Fibroblast of upper back skin (primary cell): ENCODE measurements around the gene NOBOX.
A peak's percentile ranks its signal among the peaks of the same experiment; 100 is the strongest.
"Not testable (repeated sequence)": the region's sequence is repeated elsewhere in the genome, so short reads cannot be mapped to it uniquely, and the experiment has no call there.

Experiments
- DNase-seq: peaks from one replicate; pipeline ENCODE4 v3.0.0-alpha.2; 2013

Gene NOBOX

DNA sequence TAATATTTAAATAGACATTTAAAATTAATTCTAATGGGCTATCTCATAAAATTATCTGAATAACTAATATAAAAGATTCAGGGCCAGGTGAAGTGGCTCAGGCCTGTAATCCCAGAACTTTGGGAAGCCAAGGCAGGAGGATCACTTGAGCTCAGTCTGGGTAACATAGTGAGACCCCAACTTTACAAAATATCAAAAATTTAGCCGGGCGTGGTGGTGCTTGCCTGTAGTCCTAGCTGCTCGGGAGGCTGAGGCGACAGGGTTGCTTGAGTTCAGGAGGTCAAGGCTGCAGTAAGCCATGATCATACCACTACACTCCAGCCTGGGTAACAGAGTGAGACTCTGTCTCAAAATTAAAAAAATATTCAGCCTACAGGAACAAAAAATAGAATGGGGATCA, 12.5 kb downstream of the NOBOX start:
- DNase-seq: no peak

DNA sequence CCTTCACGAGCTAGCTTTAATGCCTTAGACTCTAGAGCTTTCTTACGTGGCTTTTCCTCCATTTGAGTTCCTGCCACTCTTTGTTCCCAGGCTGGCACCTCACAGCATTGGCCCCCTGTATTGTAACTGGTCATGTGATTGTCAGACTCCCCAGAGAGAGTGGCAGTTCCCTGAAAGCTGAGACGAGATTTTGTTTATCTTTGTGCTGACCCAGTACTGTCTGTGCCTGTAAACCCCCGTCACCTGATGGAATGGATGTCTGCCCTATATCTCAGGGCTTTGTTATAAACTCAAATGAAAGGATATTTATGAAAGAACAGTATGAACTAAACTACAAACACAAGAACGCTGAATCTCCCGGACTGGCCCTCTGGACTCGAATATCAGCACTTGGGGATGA, 13.0 kb downstream of the NOBOX start:
- no peak for DNase-seq

DNA sequence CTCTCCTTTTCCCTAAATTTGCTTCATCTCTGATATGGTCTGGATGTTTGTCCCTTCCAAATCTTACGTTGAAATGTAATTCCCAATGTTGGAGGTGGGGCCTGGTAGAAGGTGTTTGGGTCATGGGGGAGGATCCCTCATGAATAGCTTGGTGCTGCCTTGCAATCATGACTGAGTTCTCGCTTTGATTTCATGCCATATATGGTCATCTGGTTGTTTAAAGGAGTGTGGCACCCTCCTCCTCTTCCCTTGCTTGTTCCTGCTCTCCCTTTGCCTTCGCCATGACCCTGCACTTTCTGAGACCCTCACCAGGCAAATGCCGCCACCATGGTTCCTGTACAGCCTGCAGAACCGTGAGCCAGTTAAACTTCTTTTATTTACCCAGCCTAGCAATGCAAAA, 14.5 kb downstream of the NOBOX start:
- peak; percentile 15 for DNase-seq

DNA sequence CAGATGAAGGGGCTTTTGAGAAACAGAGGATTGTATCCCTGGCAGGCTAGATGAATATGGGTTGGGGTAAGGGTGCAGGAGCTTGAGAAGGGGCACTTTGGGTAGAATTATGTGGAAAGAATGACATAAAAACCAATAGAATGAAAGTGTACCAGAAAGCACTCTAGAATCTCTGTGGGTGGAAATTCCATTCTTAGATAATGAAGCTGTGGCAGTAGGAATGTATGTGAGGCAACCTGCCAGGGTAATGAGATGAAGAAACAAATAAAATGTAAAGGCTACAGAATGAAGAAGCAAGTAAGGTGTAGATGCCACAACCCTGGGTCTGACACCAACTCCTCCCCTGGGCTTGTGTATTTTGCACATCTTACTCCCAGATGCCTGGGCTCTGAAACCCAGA, 16.8 kb downstream of the NOBOX start:
- DNase-seq: peak; percentile 89

DNA sequence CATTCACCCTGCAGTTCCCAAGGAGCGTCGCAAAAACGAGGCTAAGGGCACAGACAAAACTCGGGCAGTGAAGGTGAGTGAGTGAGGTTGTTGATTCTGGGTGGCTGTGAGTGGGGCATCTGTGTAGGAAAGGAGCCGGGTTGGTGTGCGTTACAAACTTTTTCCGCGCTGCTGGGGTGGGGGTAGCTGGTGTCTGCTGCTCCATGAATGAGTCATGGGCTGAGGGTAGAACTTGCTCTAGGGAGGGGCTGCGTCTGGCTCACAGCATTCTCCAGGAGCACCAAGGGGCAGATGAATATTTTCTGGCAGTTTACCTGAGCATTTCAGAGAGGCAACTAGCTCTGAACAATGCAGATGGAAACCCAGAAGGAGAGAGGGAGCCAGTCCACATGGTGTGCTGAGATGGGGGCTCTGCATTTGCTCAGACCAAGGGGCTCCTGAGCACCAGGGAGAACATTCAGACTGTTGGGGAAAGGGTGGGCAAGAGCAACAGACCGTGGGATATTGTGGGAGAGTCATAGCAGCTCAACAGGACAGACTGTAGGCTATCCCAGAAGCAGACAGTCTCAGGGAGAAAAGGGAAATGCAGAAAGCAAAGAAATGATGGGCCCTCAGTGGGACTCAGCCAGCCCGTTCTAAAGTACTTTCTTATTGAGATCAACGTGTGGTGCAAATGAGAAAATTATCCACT, 18.8 kb downstream of the NOBOX start:
- DNase-seq: peak; percentile 69

DNA sequence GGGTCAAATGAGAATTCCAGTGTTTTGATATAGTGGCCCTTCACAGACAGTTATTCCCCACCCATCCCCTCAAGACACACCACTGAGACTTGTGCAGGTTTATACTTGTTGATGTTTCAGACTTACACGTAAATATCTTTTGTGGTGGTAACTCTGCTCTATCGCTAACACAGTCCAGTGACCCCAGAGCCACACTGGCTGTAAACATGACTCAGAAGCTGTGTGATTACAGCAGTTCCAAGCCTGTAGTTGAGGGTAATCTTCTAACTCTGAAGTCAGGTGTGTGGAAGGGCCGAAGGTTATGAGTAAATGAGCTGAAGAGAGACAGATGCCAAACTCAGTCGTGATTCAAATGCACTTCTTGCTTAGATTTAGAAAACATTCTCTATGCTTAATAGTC, 19.4 kb downstream of the NOBOX start:
- DNase-seq: peak; percentile 1

DNA sequence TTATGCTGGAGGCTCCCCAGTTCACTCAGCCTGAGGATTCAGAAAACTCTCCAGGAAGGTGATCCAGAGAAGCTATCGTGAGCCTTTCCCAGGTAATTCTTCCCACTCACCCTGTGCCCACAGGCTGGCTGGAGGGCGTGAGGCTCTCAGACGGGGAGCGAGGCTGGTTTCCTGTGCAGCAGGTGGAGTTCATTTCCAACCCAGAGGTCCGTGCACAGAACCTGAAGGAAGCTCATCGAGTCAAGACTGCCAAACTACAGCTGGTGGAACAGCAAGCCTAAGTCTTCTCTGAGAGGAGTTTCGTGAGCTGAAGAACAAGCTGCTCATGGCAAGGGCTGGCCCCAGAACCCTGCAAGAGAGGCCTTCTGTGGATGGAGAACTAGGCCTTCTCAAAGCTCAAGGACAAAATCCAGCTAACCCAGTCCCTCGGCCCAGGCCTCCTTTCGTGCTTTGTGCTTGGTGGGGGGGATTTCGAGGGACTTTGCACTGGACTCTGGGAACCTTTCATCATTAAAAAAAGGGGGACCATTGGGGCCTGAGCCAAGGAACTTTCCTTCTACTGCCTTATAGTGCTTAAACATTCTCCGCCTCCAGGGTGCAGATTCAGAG, 23.6 kb downstream of the NOBOX start:
- DNase-seq: no peak

DNA sequence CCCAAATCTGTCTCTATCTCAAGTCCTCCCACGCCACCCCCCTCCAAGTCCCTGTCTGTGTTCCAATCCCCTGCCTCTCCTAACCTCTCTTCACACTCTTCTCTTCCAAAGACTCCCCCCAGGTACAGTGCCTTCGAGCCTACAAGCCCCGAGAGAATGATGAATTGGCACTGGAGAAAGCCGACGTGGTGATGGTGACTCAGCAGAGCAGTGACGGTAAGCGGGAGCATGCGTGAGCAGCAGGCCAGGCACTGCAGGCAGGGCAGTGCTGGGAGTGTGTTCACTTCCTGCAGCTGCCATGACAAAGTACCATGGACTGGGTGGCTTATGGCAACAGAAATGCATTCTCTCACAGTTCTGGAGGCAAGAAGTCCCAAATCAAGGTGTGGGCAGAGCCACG, 24.8 kb downstream of the NOBOX start:
- DNase-seq: no peak

DNA sequence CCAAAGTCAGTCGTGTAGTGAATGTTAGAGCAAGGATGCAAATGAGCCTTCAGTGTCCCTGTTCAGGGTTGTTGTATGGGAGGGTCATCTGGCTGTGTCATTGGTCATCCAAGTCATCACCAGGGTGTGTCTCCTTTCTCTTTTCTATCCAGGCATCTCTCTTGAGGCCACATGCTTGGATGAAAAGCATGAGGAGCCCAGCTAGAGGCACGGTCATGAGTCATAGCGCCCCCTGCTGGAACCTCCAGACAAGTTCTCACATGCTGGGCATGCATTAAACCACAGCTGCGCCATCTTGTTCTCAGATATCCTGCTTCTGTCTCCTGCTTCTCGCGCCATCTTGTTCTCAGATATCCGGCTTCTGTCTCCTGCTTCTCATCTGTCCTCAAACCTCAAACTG, 34.3 kb downstream of the NOBOX start:
- not testable (repeated sequence) for DNase-seq

DNA sequence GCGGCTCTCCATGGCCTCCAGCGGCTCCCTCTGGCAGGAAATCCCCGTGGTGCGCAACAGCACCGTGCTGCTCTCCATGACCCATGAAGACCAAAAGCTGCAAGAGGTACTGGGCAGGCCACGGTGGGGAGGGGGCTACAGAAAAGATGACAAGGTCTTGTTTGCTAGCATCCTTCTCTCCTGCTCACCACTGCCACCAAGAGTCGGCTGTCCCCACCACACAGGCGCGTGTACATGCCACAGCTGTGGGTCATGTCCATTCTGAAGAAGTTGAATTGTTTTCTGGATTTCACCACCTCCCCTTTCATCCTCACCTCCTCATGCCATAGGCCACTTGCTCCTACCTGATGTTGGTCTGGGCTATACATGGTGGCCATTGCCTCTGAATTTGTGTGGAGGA, 36.2 kb downstream of the NOBOX start:
- not testable (repeated sequence) for DNase-seq

DNA sequence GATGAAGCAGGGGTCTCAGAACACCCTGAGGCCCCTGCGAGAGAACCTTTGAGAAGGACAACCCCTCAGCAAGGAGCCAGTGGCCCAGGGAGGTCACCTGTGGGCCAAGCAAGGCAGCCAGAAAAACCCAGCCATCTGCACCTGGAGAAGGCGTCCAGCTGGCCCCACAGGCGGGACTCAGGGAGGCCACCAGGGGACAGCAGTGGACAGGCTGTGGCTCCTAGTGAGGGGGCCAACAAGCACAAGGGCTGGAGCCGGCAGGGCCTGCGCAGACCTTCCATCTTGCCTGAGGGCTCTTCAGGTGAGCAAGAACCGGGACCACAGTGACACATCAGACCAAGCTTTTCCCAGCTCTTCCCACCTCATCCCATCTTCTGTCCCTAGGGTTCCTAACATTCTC, 38.0 kb downstream of the NOBOX start:
- not testable (repeated sequence) for DNase-seq

DNA sequence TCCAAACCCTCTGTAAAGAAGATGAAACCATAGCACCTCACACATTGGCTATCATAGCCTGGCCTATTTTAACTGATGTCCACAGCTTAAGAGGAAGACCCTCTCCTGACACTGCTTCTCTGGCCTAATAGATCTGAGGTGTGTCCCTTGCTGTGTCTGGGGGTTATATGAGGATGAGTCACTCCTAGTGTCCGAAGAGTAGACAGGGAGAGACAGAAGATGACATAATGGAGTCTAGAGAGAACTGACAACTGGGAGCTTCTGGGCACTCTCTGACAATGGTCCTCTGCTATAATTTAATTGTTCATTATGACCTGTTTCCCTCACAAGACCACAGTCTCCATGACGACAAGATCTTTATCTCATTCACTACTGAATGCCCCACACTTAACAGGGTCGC, 41.4 kb downstream of the NOBOX start:
- not testable (repeated sequence) for DNase-seq

DNA sequence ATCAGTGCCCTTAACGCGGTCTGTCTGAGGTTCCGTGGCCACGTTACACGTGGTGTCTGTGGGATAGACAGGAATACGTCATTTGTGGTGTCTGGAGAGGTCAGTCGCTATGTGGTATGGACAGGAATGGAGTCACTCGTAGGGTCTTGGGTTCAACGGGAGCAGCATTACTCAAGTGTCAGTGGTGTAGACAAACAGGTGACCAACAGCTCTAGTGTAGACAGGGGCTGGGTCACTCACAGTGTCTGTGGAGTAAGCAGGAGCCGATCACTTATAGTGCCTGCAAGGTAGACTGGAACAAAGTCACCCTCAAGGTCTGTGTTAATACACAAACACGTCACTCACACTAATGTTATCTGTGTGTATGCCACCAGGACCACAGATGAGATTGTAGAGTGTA, 46.6 kb downstream of the NOBOX start:
- not testable (repeated sequence) for DNase-seq

DNA sequence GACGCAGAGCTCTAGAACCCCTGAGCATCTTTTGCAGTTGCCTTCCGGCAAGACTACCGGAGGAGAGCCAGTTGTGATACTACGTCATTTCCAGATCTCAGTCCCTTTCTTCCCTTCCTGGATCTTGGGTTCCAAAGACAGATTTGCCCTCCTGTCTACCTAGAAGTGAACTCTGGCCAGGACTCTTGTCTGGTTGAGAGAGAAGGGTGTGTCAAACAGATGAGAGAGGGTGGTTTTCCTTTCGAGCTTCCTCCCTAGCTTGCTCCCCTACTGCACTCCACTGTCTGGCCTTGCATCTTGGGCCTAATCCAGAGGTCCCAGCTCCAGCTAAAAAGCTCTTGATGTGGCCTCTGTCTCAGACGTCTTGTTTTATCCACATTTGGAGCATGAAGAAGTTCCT, 47.3 kb downstream of the NOBOX start:
- DNase-seq: not testable (repeated sequence)

DNA sequence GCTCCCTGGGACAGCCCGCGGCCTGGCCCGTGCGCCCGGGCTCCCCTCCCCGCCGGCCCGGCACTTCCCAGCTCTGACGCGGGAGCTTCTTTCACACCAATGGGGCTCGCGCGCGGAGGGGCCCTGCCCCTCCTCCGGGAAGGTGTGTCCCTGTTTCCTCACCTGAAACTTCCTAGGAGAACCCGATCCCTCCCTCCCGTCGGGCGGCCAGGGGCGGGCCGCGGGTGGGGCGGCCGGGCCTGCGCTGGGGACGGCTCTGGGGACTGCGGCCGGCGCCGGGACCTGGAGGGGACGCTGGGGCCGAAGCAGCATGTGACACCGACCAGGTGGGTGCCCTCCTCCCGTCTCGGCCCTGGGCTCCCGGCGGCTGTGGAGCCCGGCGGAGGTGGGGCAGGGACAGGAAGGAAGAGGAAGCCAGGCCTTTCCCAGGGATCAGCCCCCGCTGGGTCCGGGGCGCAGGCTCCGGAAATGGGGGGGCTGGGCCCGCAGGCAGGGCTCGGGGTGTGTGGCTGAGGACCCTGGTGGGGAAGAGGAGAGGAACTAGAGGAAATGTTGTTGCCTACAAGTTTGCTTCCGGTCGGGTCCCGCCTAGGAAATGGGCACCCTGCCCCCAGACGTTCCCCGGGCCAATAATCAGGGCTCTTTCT, 48.2 kb downstream of the NOBOX start, which contains the start of gene ARHGEF5:
Gene ARHGEF5, plus strand, starts transcription at position 227 of the 647 bp plus-strand sequence. CDS start 7,268 bp downstream, outside the sequence.
- DNase-seq: not testable (repeated sequence)

DNA sequence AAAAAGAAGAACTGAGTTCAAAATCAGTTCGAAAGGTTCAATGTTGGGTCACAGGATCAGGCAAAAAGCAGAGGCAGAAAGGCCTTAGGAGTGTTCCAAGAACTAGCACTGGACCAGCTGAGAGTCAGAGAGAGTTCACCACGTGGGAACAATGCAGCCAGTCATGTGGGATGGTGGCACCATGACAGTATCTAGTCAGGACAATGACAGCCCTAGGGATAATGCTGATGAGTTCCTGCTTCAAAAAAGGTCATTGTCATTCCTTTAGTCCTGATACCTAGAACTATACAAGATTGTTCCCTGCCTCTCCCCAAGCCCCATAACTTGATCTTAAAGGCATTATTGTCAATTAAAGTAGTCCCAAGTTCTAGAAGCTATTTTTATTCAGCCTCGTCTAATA, 51.8 kb downstream of the NOBOX start:
- DNase-seq: not testable (repeated sequence)

DNA sequence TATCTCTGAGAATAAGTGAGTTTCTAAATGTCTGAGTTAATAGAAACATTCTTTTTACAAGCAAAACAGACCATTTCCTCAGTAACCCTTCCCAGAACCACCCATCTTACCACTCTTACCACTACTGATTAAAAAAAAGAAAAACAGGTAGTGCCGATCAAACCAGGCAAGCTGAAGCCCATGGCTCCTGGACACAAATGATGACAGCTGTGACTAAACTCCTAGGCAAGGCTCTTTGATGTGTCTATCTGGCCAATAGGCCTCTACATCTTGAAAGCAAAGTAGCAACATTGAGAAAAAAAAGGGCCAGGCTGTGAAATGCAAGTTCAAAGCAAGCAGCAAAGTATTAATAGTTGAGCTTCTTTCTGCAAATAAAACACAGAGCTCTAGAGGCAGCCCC, 54.9 kb downstream of the NOBOX start:
- DNase-seq: not testable (repeated sequence)
